ENCODE measurements around the gene MAN2A1. TPM values are rescaled to one million over a fixed set of nuclear protein-coding genes. Genes with fewer than 3 reads are reported as not detected.

The MAN2A1 gene
- total RNA-seq, 1 experiment from 2014 or later = 86.6 TPM

DNA sequence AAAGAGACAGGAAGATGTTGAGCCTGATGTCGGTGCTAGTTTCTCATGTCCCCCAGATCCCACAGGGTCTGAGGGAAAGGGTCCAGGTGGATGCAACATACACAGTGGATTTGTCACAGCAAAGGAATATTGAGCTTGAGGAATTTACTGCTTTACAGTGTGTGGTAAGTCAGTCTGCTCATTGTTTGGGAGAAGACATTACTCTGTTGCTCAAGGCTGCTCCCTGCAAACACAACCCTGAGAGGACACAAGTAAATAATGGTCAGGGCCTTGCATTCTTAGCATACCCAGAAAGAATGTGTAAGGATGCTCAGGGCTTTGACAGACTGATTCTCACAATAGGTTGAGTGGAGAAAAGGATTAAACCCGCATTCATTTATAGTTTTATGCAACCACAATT lies 7.3 kb upstream of the MAN2A1 start:
- no peaks in the 10 kb centered on the region for H3K9me3 Mint-ChIP-seq
- no peak overlapping the region for H3K27ac Mint-ChIP-seq
- no peaks in the 10 kb centered on the region for H3K36me3 Mint-ChIP-seq
- TF ChIP-seq FOXP1 (CRISPR knock-in tag; IDR thresholded peaks at IDR 0.05; ENCODE audit: borderline replicate concordance) (no peak), GRHL2 (CRISPR knock-in tag; IDR thresholded peaks at IDR 0.05; ENCODE audit: insufficient replicate concordance, severe bottlenecking) (no peak), NR2C2 (CRISPR knock-in tag; IDR thresholded peaks at IDR 0.05) (no peak), RORB (CRISPR knock-in tag; IDR thresholded peaks at IDR 0.05) (no peak), FOXJ3 (CRISPR knock-in tag; IDR thresholded peaks at IDR 0.05; ENCODE audit: borderline replicate concordance) (no peak), ATF3 (CRISPR knock-in tag; conservative IDR thresholded peaks at IDR 0.05) (no peak), MXD4 (CRISPR knock-in tag; IDR thresholded peaks at IDR 0.05; ENCODE audit: borderline replicate concordance) (no peak), PRRX2 (CRISPR knock-in tag; IDR thresholded peaks at IDR 0.05) (no peak), ZNF416 (CRISPR knock-in tag; IDR thresholded peaks at IDR 0.05) (no peak), ATF1 (CRISPR knock-in tag; IDR thresholded peaks at IDR 0.05) (no peak)
- TF ChIP-seq, protein P1, sequence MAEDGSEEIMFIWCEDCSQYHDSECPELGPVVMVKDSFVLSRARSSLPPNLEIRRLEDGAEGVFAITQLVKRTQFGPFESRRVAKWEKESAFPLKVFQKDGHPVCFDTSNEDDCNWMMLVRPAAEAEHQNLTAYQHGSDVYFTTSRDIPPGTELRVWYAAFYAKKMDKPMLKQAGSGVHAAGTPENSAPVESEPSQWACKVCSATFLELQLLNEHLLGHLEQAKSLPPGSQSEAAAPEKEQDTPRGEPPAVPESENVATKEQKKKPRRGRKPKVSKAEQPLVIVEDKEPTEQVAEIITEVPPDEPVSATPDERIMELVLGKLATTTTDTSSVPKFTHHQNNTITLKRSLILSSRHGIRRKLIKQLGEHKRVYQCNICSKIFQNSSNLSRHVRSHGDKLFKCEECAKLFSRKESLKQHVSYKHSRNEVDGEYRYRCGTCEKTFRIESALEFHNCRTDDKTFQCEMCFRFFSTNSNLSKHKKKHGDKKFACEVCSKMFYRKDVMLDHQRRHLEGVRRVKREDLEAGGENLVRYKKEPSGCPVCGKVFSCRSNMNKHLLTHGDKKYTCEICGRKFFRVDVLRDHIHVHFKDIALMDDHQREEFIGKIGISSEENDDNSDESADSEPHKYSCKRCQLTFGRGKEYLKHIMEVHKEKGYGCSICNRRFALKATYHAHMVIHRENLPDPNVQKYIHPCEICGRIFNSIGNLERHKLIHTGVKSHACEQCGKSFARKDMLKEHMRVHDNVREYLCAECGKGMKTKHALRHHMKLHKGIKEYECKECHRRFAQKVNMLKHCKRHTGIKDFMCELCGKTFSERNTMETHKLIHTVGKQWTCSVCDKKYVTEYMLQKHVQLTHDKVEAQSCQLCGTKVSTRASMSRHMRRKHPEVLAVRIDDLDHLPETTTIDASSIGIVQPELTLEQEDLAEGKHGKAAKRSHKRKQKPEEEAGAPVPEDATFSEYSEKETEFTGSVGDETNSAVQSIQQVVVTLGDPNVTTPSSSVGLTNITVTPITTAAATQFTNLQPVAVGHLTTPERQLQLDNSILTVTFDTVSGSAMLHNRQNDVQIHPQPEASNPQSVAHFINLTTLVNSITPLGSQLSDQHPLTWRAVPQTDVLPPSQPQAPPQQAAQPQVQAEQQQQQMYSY (CRISPR knock-in tag; IDR thresholded peaks at IDR 0.05) = no peak
- TF ChIP-seq, protein P2, sequence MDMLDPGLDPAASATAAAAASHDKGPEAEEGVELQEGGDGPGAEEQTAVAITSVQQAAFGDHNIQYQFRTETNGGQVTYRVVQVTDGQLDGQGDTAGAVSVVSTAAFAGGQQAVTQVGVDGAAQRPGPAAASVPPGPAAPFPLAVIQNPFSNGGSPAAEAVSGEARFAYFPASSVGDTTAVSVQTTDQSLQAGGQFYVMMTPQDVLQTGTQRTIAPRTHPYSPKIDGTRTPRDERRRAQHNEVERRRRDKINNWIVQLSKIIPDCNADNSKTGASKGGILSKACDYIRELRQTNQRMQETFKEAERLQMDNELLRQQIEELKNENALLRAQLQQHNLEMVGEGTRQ (CRISPR knock-in tag; IDR thresholded peaks at IDR 0.05) = no peak
- TF ChIP-seq, protein P3, sequence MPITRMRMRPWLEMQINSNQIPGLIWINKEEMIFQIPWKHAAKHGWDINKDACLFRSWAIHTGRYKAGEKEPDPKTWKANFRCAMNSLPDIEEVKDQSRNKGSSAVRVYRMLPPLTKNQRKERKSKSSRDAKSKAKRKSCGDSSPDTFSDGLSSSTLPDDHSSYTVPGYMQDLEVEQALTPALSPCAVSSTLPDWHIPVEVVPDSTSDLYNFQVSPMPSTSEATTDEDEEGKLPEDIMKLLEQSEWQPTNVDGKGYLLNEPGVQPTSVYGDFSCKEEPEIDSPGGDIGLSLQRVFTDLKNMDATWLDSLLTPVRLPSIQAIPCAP (CRISPR knock-in tag; IDR thresholded peaks at IDR 0.05) = no peak
- no peak for DNase-seq (ENCODE audit: low spot score)
- H3K27me3 Mint-ChIP-seq (ENCODE audit: low read depth) = no peaks in the 10 kb centered on the region; the same call in 1 of the 2 replicates
- ChIA-PET POLR2A (no interaction called here), CTCF (no interaction called here)
- no peak overlapping the region for H3K4me3 Mint-ChIP-seq
- ATAC-seq = peak; percentile 77
- peaks cover 11% of the 10 kb centered on the region for H3K4me1 Mint-ChIP-seq

GRCh38 chr5:109685916-109686315 lies 3.8 kb upstream of the MAN2A1 start:
- ChIA-PET POLR2A (no interaction called here), CTCF (no interaction called here)

More at GRCh38 chr5:109685916-109686315, 3.8 kb upstream of the MAN2A1 start:
- H3K27ac Mint-ChIP-seq = no peak overlapping the region
- H3K4me3 Mint-ChIP-seq = no peak overlapping the region
- no peaks in the 10 kb centered on the region; the same call in 1 of the 2 replicates for H3K27me3 Mint-ChIP-seq (ENCODE audit: low read depth)
- H3K9me3 Mint-ChIP-seq = no peaks in the 10 kb centered on the region
- ATAC-seq (no peak), DNase-seq (ENCODE audit: low spot score) (no peak)
- TF ChIP-seq, protein P4, sequence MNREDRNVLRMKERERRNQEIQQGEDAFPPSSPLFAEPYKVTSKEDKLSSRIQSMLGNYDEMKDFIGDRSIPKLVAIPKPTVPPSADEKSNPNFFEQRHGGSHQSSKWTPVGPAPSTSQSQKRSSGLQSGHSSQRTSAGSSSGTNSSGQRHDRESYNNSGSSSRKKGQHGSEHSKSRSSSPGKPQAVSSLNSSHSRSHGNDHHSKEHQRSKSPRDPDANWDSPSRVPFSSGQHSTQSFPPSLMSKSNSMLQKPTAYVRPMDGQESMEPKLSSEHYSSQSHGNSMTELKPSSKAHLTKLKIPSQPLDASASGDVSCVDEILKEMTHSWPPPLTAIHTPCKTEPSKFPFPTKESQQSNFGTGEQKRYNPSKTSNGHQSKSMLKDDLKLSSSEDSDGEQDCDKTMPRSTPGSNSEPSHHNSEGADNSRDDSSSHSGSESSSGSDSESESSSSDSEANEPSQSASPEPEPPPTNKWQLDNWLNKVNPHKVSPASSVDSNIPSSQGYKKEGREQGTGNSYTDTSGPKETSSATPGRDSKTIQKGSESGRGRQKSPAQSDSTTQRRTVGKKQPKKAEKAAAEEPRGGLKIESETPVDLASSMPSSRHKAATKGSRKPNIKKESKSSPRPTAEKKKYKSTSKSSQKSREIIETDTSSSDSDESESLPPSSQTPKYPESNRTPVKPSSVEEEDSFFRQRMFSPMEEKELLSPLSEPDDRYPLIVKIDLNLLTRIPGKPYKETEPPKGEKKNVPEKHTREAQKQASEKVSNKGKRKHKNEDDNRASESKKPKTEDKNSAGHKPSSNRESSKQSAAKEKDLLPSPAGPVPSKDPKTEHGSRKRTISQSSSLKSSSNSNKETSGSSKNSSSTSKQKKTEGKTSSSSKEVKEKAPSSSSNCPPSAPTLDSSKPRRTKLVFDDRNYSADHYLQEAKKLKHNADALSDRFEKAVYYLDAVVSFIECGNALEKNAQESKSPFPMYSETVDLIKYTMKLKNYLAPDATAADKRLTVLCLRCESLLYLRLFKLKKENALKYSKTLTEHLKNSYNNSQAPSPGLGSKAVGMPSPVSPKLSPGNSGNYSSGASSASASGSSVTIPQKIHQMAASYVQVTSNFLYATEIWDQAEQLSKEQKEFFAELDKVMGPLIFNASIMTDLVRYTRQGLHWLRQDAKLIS (CRISPR knock-in tag; IDR thresholded peaks at IDR 0.05; ENCODE audit: borderline replicate concordance) = no peak
- TF ChIP-seq ZNF281 (CRISPR knock-in tag; IDR thresholded peaks at IDR 0.05) (no peak), ZNF423 (CRISPR knock-in tag; IDR thresholded peaks at IDR 0.05) (no peak)
- TF ChIP-seq, protein P5, sequence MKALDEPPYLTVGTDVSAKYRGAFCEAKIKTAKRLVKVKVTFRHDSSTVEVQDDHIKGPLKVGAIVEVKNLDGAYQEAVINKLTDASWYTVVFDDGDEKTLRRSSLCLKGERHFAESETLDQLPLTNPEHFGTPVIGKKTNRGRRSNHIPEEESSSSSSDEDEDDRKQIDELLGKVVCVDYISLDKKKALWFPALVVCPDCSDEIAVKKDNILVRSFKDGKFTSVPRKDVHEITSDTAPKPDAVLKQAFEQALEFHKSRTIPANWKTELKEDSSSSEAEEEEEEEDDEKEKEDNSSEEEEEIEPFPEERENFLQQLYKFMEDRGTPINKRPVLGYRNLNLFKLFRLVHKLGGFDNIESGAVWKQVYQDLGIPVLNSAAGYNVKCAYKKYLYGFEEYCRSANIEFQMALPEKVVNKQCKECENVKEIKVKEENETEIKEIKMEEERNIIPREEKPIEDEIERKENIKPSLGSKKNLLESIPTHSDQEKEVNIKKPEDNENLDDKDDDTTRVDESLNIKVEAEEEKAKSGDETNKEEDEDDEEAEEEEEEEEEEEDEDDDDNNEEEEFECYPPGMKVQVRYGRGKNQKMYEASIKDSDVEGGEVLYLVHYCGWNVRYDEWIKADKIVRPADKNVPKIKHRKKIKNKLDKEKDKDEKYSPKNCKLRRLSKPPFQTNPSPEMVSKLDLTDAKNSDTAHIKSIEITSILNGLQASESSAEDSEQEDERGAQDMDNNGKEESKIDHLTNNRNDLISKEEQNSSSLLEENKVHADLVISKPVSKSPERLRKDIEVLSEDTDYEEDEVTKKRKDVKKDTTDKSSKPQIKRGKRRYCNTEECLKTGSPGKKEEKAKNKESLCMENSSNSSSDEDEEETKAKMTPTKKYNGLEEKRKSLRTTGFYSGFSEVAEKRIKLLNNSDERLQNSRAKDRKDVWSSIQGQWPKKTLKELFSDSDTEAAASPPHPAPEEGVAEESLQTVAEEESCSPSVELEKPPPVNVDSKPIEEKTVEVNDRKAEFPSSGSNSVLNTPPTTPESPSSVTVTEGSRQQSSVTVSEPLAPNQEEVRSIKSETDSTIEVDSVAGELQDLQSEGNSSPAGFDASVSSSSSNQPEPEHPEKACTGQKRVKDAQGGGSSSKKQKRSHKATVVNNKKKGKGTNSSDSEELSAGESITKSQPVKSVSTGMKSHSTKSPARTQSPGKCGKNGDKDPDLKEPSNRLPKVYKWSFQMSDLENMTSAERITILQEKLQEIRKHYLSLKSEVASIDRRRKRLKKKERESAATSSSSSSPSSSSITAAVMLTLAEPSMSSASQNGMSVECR (CRISPR knock-in tag; IDR thresholded peaks at IDR 0.05; ENCODE audit: borderline replicate concordance) = no peak
- H3K36me3 Mint-ChIP-seq = no peaks in the 10 kb centered on the region; the same call in 1 of the 2 replicates
- H3K4me1 Mint-ChIP-seq = peaks cover 4% of the 10 kb centered on the region; the same call in 1 of the 2 replicates

Measured in WTC11 (cell line).